ENCODE results near the gene SLC25A30.
A peak's percentile ranks its signal among the peaks of the same experiment; 100 is the strongest.
"Not testable (repeated sequence)": the region's sequence is repeated elsewhere in the genome, so short reads cannot be mapped to it uniquely, and the experiment has no call there.

Gene SLC25A30

GRCh38 chr13:45391926-45392325, 26.2 kb downstream of the SLC25A30 start:
- DNase-seq (ENCODE audit: low spot score) = no peak

DNA sequence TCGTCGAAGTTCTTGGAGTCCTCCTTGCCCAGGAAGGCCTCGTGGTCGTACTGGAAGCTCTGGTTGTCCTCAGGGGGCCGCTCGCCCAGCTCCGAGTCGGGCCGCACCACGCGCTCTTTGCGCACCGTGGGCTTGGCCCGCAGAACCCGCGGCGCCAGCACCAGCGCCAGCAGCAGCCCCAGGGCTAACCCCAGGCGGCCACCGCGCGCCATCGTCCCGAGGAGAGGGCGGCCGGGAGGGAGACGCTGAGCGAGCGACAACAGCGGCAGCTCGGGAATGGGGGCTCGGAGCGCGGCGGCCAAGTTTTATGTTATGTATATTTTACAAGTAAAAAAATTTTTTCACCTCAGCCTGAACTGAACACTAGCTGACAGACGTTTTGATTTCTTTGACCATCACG, 27.0 kb downstream of the SLC25A30 start:
- not testable (repeated sequence) for DNase-seq (ENCODE audit: low spot score)

DNA sequence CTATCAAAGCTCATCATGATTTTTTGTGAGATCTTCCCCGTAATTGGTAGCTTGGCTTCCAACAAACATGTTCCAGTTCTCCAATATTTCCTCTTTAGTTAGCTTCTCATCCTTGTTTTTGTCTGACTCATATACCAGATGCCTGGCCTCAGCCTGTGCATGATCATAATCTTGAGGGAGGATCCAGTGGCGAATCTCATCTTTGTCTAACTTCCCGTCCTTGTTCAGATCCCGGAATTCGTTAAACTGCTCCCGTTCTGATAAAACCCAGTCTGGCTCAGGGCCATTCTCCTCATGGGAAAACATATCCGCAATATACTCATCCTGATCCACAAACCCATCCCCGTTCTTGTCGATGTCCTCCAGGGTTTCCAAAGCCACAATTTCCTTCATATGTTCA, 27.8 kb downstream of the SLC25A30 start:
- DNase-seq (ENCODE audit: low spot score) = not testable (repeated sequence)

- DNase-seq (ENCODE audit: low spot score) = no peak
Observed at GRCh38 chr13:45388664-45389063, 29.5 kb downstream of the SLC25A30 start.

DNA sequence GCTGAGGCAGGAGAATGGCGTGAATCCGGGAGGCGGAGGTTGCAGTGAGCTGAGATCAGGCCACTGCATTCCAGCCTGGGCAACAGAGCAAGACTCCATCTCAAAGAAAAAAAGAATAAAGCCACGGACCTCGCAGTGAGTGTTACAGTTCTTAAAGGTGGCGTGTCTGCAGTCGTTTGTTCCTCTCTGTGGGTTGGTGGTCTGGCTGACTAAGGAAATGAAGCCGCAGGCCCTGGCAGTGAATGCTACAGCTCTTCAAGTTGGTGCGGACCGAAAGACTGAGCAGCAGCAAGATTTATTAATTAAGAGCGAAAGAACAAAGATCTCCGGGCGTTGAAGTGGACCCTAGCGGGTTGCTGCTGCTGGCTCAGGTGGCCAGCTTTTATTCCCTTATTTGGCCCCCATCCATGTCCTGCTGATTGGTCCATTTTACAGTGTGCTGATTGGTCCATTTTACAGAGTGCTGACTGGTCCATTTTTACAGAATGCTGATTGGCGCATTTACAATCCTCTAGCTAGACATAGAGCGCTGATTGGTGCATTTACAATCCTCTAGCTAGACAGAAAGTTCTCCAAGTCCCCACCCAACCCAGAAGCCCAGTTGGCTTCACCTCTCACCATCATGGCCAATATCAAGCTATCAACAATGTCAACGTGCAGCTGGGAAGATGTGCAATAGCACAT, 31.1 kb downstream of the SLC25A30 start:
- DNase-seq (ENCODE audit: low spot score) = not testable (repeated sequence)

- no peak for DNase-seq (ENCODE audit: low spot score)
Observed at GRCh38 chr13:45385907-45386553, 32.1 kb downstream of the SLC25A30 start.

DNA sequence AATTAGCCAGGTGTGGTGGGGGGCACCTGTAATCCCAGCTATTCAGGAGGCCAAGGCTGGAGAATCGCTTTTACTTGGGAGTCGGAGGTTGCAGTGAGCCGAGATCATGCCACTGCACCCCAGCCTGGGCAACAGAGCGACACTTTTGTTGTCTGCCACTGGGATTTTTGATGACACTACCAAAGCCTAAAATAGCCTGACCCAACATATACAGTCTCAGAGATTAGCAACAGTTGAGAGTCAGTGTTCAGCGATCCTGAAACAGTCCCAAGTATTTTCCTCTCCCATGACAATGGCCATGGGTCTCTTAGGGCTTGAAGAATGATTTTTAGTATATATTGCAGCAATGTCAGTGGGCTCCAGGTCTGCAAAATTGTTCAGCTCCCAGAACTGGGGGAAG, 32.9 kb downstream of the SLC25A30 start:
- DNase-seq (ENCODE audit: low spot score) = no peak

DNA sequence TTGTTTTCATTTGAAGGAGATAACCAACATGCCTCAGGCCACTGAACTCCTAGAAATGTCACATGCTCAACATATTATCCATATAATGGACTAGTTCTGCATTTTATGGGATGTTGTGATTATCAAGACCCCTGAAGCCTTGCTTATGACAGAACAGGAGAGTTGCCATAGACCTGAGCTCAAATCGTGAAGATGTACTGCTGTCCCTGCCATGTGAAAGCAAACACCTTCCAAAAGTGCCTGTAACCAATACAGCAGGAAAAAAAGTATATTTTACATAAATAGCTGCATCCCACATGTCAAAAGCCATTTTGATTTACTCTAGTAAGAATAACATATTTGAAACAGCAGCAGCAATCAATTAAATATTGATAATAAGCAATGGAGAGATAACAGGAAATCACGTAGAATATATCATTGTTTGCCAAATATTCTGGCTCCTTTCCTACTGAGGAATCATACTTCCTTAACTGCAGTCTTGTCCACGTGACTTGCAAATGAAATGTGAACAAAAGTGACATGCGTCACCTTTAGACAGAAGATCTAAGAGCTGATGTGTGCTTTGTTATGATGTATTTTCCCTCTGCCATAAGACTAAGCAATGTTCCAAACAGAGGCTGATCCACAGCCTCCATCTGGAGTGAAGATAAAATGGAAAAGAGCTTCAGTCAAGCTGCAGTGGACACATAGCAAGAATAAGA, 33.5 kb downstream of the SLC25A30 start:
- no peak for DNase-seq (ENCODE audit: low spot score)

GRCh38 chr13:45382739-45383138, 35.4 kb downstream of the SLC25A30 start:
- not testable (repeated sequence) for DNase-seq (ENCODE audit: low spot score)

GRCh38 chr13:45381196-45381595, 37.0 kb downstream of the SLC25A30 start:
- no peak for DNase-seq (ENCODE audit: low spot score)

GRCh38 chr13:45380708-45381107, 37.5 kb downstream of the SLC25A30 start:
- DNase-seq (ENCODE audit: low spot score) = not testable (repeated sequence)

- DNase-seq (ENCODE audit: low spot score) = not testable (repeated sequence)
Observed at GRCh38 chr13:45379516-45379915, 38.7 kb downstream of the SLC25A30 start.

DNA sequence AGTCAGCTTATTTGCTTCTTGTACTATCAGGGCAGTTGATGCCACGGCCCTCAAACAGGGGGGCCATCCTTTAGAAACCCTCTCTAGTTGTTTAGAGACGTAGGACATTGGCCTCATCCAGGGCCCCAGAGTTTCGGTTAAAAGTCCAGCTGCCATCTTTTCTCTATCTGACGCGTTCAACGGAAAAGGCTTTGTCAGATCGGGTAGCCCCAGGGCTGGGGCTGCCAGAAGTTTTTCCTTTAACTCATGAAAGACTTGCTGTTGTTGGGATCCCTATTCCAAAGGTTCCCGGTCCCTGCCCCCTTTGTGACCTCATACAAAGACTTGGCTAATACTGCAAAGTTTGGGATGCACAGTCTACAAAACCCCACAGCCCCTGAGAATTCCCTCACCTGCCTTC, 39.4 kb downstream of the SLC25A30 start:
- not testable (repeated sequence) for DNase-seq (ENCODE audit: low spot score)

DNA sequence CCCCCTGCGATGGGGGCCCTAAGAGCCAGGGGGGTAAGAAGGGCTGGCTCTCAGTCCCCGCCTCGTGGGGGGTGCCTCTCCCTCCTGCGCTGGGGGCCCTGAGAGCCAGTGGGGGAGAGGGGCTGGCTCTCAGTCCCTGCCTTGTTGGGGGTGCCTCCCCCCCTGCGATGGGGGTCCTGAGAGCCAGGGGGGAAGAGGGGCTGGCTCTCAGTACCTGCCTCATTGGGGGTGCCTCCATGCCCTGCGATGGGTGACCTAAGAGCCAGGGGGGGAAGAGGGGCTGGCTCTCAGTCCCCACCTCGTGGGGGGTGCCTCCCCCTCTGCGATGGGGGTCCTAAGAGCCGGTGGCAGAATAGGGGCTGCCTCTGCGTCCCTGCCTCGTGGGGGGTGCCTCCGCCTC, 40.9 kb downstream of the SLC25A30 start:
- DNase-seq (ENCODE audit: low spot score) = not testable (repeated sequence)

DNA sequence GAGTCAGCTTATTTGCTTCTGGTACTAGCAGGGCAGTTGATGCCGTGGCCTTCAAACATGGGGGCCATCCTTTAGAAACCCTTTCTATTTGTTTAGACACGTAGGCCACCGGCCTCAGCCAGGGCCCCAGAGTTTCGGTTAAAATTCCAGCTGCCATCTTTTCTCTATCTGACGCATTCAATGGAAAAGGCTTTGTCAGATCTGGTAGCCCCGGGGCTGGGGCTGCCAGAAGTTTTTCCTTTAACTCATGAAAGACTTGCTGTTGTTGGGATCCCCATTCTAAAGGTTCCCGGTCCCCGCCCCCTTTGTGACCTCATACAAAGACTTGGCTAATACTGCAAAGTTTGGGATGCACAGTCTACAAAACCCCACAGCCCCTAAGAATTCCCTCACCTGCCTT, 41.5 kb downstream of the SLC25A30 start:
- not testable (repeated sequence) for DNase-seq (ENCODE audit: low spot score)

- DNase-seq (ENCODE audit: low spot score) = no peak
Observed at GRCh38 chr13:45374917-45375316, 43.3 kb downstream of the SLC25A30 start.

- no peak for DNase-seq (ENCODE audit: low spot score)
Observed at GRCh38 chr13:45373162-45373547, 45.0 kb downstream of the SLC25A30 start.

DNA sequence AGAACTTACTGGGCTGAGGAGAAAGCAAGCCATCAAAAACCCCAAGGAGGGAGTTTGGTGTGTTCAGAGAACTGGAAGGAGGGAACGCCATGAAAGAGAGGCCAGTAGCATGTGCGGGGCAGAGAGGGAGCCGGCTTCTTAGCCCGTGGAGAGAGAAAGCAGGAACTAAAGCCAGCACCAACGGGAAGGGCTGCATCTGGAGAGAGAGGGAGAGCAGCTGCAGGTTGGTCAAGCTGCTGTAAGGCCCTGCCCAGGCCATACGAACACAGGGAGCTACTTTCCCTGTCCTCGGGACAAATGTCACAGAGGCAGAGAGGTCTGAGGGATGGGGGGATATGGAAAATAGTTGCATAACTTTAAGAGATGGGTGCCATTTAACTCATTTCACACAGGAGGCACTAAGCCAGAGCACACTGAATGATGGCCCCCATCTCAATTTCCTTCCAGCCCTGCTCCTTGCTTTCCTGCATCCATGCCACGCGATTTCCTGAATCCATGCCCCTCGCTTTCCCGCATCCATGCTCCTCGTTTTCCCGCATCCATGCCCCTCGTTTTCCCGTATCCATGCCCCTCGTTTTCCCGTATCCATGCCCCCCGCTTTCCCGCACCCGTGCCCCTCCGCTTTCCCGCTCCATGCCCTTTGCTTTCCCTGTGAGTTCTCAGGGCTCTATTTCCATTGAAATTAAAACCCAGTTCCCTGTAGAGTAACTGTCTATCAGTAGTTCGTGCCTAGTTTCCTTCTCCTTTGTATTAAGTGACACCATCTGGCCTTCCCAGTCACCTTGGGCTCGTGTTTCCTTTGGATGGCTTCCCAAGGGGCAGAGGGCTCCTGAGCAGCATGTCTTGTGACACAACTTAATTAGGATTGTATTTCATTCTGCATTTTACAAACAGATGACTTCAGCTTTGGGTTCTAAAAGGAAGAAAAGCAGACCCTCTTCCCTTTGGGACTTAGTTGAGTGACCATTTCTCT, 45.7 kb downstream of the SLC25A30 start:
- no peak for DNase-seq (ENCODE audit: low spot score)

DNA sequence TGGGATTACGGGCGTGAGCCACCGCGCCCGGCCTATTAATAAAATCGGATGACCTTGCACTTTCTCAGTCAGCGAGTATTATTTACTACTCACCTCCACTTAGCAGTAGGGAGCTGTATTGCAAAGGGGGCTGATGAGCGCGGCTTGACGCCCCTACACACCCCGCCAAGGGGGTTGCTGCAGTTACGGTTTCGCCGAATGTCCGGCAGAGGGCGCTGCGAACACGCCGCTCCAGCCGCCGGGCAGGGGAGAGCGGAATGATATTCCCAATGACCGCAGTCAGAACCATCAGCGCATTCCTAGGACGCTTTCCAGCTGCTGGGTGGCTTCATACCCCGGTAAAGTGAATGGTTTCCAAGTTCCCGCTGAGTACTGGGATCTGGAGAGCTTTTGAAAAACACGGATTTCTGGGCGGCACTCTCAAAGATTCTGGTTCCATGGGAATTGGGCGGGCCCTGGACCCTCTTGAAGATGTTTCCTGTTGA, 47.2 kb downstream of the SLC25A30 start:
- DNase-seq (ENCODE audit: low spot score) = peak; percentile 39

DNA sequence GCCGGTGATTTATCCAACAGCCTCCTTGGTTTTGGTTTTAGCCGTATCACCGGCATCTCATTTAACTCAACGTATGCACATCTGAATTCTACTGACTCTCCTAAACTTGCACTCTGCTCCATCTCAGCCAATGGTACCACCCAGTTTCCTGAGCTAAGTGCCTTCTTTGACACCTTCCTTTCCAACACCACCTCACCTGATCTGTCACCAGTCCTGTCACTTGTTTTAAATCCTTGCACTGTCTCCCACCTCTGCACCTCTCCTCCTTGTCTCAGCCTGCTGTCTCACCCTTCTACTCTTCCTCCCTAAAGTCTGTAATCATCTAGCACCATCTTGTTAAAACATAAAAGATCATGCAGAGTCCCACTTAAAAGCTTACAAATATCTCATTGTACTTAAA, 49.1 kb downstream of the SLC25A30 start:
- DNase-seq (ENCODE audit: low spot score) = no peak

DNA sequence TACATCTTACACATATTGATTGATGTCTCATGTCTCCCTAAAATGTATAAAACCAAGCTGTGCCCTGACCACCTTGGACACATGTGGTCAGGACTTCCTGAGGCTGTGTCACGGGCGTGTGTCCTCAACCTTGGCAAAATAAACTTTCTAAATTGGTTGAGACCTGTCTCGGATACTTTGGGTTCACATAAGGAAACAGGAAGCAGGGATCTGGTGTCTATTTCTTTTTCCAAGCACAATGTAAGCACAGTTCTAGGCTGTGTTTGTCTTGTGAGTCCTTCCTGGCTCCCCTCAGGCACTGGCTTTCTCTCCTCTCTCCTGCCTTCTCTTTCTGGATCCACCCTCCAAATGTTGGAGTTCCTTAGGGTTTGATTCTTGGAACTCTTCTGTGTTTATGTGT, 49.6 kb downstream of the SLC25A30 start:
- no peak for DNase-seq (ENCODE audit: low spot score)

DNA sequence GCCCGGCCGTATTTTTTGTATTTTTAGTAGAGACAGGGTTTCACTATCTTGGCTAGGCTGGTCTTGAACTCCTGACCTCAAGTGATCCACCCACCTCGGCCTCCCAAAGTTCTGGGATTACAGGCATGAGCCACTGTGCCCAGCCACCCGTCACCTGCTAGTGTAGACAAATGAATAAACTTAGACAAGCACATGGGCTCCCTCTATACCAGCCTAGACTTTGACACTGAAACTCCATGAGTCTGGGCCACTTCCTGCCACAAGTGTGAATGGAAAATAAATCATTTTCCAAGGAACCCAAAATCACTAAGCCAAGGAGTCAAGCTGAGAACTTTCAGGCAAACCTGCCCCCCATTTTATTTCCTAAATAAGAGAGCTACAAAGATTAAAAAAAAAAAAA, 50.2 kb downstream of the SLC25A30 start:
- no peak for DNase-seq (ENCODE audit: low spot score)
